ENCODE results near the gene TTLL10. TPM values are rescaled to one million over a fixed set of nuclear protein-coding genes. Genes with fewer than 3 reads are reported as not detected.

TTLL10 gene
- polyA plus RNA-seq, 1 donor (not counting 4 experiments of a cell fraction or from before 2014, with no cell fraction given): not detected

DNA sequence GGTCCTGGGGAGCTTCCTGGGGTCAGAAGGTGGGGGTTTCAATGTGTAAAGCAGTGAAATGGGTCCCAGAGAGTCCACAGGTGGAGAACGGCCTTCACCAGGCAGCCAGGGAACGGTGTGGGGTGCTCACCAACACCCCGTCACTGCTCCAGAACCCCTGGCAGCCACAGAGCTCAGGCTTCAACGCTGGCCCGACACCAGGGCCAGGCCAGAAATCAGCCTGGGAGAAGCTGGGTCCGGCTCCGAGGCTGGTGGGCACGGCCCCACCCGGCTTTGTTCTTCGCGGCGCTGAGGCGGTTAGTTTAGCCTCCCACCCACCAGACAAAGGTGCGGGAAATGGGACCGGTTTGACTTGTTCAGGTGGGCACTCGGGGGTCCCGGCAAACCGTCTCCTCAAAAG is 33.0 kb upstream of the TTLL10 start:
- TF ChIP-seq EZH2 (IDR thresholded peaks at IDR 0.05; ENCODE audit: low read length): no peak
- TF ChIP-seq, protein P1, sequence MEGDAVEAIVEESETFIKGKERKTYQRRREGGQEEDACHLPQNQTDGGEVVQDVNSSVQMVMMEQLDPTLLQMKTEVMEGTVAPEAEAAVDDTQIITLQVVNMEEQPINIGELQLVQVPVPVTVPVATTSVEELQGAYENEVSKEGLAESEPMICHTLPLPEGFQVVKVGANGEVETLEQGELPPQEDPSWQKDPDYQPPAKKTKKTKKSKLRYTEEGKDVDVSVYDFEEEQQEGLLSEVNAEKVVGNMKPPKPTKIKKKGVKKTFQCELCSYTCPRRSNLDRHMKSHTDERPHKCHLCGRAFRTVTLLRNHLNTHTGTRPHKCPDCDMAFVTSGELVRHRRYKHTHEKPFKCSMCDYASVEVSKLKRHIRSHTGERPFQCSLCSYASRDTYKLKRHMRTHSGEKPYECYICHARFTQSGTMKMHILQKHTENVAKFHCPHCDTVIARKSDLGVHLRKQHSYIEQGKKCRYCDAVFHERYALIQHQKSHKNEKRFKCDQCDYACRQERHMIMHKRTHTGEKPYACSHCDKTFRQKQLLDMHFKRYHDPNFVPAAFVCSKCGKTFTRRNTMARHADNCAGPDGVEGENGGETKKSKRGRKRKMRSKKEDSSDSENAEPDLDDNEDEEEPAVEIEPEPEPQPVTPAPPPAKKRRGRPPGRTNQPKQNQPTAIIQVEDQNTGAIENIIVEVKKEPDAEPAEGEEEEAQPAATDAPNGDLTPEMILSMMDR (optimal IDR thresholded peaks at IDR 0.05 in 1 of 3, IDR thresholded peaks at IDR 0.05 in 1 of 3, conservative IDR thresholded peaks at IDR 0.05 in 1 of 3; ENCODE audit: extremely low read depth in 1 of 3, insufficient read depth in 2 of 3, low read length in 3 of 3): no peak
- H3K27ac ChIP-seq (ENCODE audit: control insufficient read depth, insufficient read depth, low read length): no peak overlapping the region
- H3K79me2 ChIP-seq (ENCODE audit: control insufficient read depth, insufficient read depth, low read length): no peaks in the 10 kb centered on the region
- H3K9ac ChIP-seq (ENCODE audit: control insufficient read depth, extremely low read depth, insufficient read depth, low read length): no peak overlapping the region
- FAIRE-seq (no peak), DNase-seq (ENCODE audit: low read depth, low spot score) (no peak)
- H3K4me3 ChIP-seq (ENCODE audit: control insufficient read depth in 2 of 3, extremely low read depth in 1 of 3, insufficient read depth in 2 of 3, low read depth in 1 of 3, low read length in 3 of 3): no peak overlapping the region
- no peak overlapping the region for H3K4me2 ChIP-seq (ENCODE audit: control insufficient read depth, extremely low read depth, insufficient read depth, low read depth, low read length)
- dilution Hi-C loops (cut with MboI; ENCODE audit: extremely low pct_ligation_motif_present, low sequenced_read_pairs): no loop called here
- no peaks in the 10 kb centered on the region for H4K20me1 ChIP-seq (ENCODE audit: control insufficient read depth, extremely low read depth, insufficient read depth, low read length)
- H3K36me3 ChIP-seq (ENCODE audit: control insufficient read depth in 2 of 2, extremely low read depth in 1 of 2, insufficient read depth in 2 of 2, low read length in 2 of 2): no peaks in the 10 kb centered on the region
- no peaks in the 10 kb centered on the region for H3K9me1 ChIP-seq (ENCODE audit: control insufficient read depth, extremely low read depth, insufficient read depth, low read length)
- H3K4me1 ChIP-seq (ENCODE audit: control insufficient read depth, extremely low read depth, insufficient read depth, low read length): peaks cover 14% of the 10 kb centered on the region
- peaks cover 21% of the 10 kb centered on the region for H3K27me3 ChIP-seq (ENCODE audit: control insufficient read depth, extremely low read depth, insufficient read depth, low read length)
- no peak overlapping the region for H2AFZ ChIP-seq (ENCODE audit: control insufficient read depth, low read length)
- no peaks in the 10 kb centered on the region for H3K9me3 ChIP-seq (ENCODE audit: control insufficient read depth, low read depth, low read length)

DNA sequence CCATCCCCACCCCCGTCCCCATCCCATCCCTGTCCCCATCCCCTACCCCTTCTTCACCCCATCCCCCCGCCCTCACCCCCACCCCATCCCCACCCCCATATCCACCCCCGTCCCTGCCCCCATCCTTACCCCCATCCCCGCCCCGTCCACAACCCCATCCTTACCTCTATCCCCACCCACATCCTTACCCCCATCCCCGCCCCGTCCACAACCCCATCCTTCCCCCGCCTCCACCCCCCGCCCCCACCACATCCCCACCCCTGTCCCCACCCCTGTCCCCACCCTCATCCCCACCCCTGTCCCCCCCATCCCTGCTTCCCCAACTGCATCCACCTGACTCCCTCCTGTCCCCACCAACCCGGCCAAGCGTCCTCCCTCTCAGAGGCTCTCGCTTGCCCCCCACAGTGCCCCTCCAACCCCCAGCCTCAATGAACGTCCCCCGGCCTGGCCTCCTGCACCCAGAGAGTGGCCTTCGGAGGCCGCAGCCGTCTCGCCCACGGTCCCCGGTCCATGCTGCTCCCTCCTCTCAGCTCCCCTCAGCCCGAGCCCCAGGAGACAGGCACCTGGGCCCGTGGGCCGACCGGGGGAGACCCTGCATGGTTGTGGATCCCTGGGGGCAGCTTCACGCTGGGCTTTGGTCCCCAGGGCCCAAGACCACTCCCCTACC is 32.3 kb upstream of the TTLL10 start:
- no peaks in the 10 kb centered on the region for H4K20me1 ChIP-seq (ENCODE audit: control insufficient read depth, extremely low read depth, insufficient read depth, low read length)
- H3K9ac ChIP-seq (ENCODE audit: control insufficient read depth, extremely low read depth, insufficient read depth, low read length): no peak overlapping the region
- no peaks in the 10 kb centered on the region for H3K9me1 ChIP-seq (ENCODE audit: control insufficient read depth, extremely low read depth, insufficient read depth, low read length)
- no peak overlapping the region for H2AFZ ChIP-seq (ENCODE audit: control insufficient read depth, low read length)
- no peak overlapping the region for H3K4me3 ChIP-seq (ENCODE audit: control insufficient read depth in 2 of 3, extremely low read depth in 1 of 3, insufficient read depth in 2 of 3, low read depth in 1 of 3, low read length in 3 of 3)
- H3K4me1 ChIP-seq (ENCODE audit: control insufficient read depth, extremely low read depth, insufficient read depth, low read length): peaks cover 14% of the 10 kb centered on the region
- H3K9me3 ChIP-seq (ENCODE audit: control insufficient read depth, low read depth, low read length): no peaks in the 10 kb centered on the region
- no peak for DNase-seq (ENCODE audit: low read depth, low spot score)
- dilution Hi-C loops (cut with MboI; ENCODE audit: extremely low pct_ligation_motif_present, low sequenced_read_pairs): no loop called here
- H3K36me3 ChIP-seq (ENCODE audit: control insufficient read depth in 2 of 2, extremely low read depth in 1 of 2, insufficient read depth in 2 of 2, low read length in 2 of 2): no peaks in the 10 kb centered on the region
- H3K79me2 ChIP-seq (ENCODE audit: control insufficient read depth, insufficient read depth, low read length): no peaks in the 10 kb centered on the region
- TF ChIP-seq EZH2 (IDR thresholded peaks at IDR 0.05; ENCODE audit: low read length): no peak
- TF ChIP-seq, protein P1 (optimal IDR thresholded peaks at IDR 0.05 in 1 of 3, IDR thresholded peaks at IDR 0.05 in 1 of 3, conservative IDR thresholded peaks at IDR 0.05 in 1 of 3; ENCODE audit: extremely low read depth in 1 of 3, insufficient read depth in 2 of 3, low read length in 3 of 3): no peak
- no peak overlapping the region for H3K4me2 ChIP-seq (ENCODE audit: control insufficient read depth, extremely low read depth, insufficient read depth, low read depth, low read length)
- peaks cover 14% of the 10 kb centered on the region for H3K27me3 ChIP-seq (ENCODE audit: control insufficient read depth, extremely low read depth, insufficient read depth, low read length)
- no peak for FAIRE-seq
- H3K27ac ChIP-seq (ENCODE audit: control insufficient read depth, insufficient read depth, low read length): no peak overlapping the region

All from keratinocyte (primary cell).